GM23338 (cell line): ENCODE data around the gene AKAP7. TPM values are rescaled to one million over a fixed set of nuclear protein-coding genes. Genes with fewer than 3 reads are reported as not detected.
A peak's percentile ranks its signal among the peaks of the same experiment; 100 is the strongest.
"Not testable (repeated sequence)": the region's sequence is repeated elsewhere in the genome, so short reads cannot be mapped to it uniquely, and the experiment has no call there.

Source experiments
- ATAC-seq: fragments of 200-7000 bp; cut with Tn5 transposase; 3 replicates; pipeline ENCODE4 v1.9.1; 2020
- DNase-seq: peaks from one replicate; pipeline ENCODE4 v3.0.0-alpha.2; 2015; ENCODE audit warnings: low spot score
- H2AFZ ChIP-seq: fragments of 200-600 bp; sonication (generic); 2 replicates; pipeline ENCODE4 v1.8.0; 2016; ENCODE audit warnings: antibody characterized with exemption, mild to moderate bottlenecking, moderate library complexity
- H3F3A ChIP-seq: fragments of 200-600 bp; sonication (generic); replicated peaks from 2 replicates; pipeline ENCODE4 v1.8.0; 2017; ENCODE audit warnings: antibody characterized with exemption, mixed run types, low read depth
- H3K27ac ChIP-seq: fragments of 200-600 bp; sonication (generic); 2 replicates; pipeline ENCODE4 v1.6.1; 2016; ENCODE audit warnings: low read depth
- H3K27me3 ChIP-seq: fragments of 200-600 bp; sonication (generic); 2 replicates; pipeline ENCODE4 v1.8.0; 2016; ENCODE audit warnings: mild to moderate bottlenecking, mixed run types, moderate library complexity; ENCODE audit not compliant: insufficient read depth
- H3K36me3 ChIP-seq: fragments of 200-600 bp; sonication (generic); 2 replicates; pipeline ENCODE4 v1.8.0; 2016; ENCODE audit warnings: mild to moderate bottlenecking; ENCODE audit not compliant: insufficient read depth
- H3K4me1 ChIP-seq: fragments of 200-600 bp; sonication (generic); 2 replicates; pipeline ENCODE4 v1.8.0; 2016; ENCODE audit warnings: mild to moderate bottlenecking, moderate library complexity; ENCODE audit not compliant: insufficient read depth
- H3K4me2 ChIP-seq: fragments of 200-600 bp; sonication (generic); 2 replicates; pipeline ENCODE4 v1.7.1; 2017; ENCODE audit warnings: mixed run types
- H3K4me3 ChIP-seq: fragments of 200-600 bp; sonication (generic); 2 replicates; pipeline ENCODE4 v1.6.1; 2016; ENCODE audit warnings: mixed run types
- H3K79me2 ChIP-seq: fragments of 200-600 bp; sonication (generic); replicated peaks from 2 replicates; pipeline ENCODE4 v1.8.0; 2017; ENCODE audit warnings: mild to moderate bottlenecking; ENCODE audit not compliant: insufficient read depth
- H3K9me2 ChIP-seq: fragments of 200-600 bp; sonication (generic); 2 replicates; pipeline ENCODE4 v1.8.0; 2017; ENCODE audit not compliant: insufficient read depth
- H4K20me1 ChIP-seq: fragments of 200-600 bp; sonication (generic); replicated peaks from 2 replicates; pipeline ENCODE4 v1.8.0; 2017; ENCODE audit warnings: mild to moderate bottlenecking; ENCODE audit not compliant: insufficient read depth
- H3K27ac Mint-ChIP-seq: 2 replicates; pipeline ENCODE4 v1.8.0; 2020; ENCODE audit warnings: inconsistent platforms, mild to moderate bottlenecking, moderate library complexity, mixed read lengths
- H3K27me3 Mint-ChIP-seq: 3 replicates; pipeline ENCODE4 v1.8.0; 2022; ENCODE audit warnings: low read depth, mild to moderate bottlenecking, moderate library complexity, mixed read lengths, inconsistent platforms; ENCODE audit not compliant: insufficient read depth, poor library complexity
- H3K36me3 Mint-ChIP-seq: 3 replicates; pipeline ENCODE4 v1.8.0; 2021; ENCODE audit warnings: low read depth, mild to moderate bottlenecking, inconsistent platforms, moderate library complexity, mixed read lengths
- H3K4me1 Mint-ChIP-seq: 3 replicates; pipeline ENCODE4 v1.8.0; 2020; ENCODE audit warnings: mild to moderate bottlenecking, inconsistent platforms, mixed read lengths
- H3K4me3 Mint-ChIP-seq: 3 replicates; pipeline ENCODE4 v1.8.0; 2021; ENCODE audit warnings: moderate library complexity, mild to moderate bottlenecking, inconsistent platforms, mixed read lengths
- H3K9me3 Mint-ChIP-seq: 3 replicates; pipeline ENCODE4 v1.8.0; 2020; ENCODE audit warnings: moderate library complexity, mild to moderate bottlenecking, inconsistent platforms, mixed read lengths
- CREB1 ChIP-seq: fragments of 250-450 bp; sonication (Bioruptor Pico); IDR thresholded peaks from 2 replicates; pipeline ENCODE4 v1.5.0; 2020; ENCODE audit warnings: low read depth, mild to moderate bottlenecking, moderate library complexity
- EZH2 ChIP-seq: fragments of 200-600 bp; sonication (generic); IDR thresholded peaks from one replicate; pipeline ENCODE4 v1.8.0; 2017; ENCODE audit warnings: antibody characterized with exemption, mild to moderate bottlenecking, low read depth; ENCODE audit not compliant: unreplicated experiment
- EZH2phosphoT487 ChIP-seq: fragments of 200-600 bp; sonication (generic); IDR thresholded peaks from one replicate; pipeline ENCODE4 v1.8.1; 2018; ENCODE audit warnings: antibody characterized with exemption; ENCODE audit not compliant: unreplicated experiment
- JUNB ChIP-seq: IDR thresholded peaks from one replicate; pipeline ENCODE4 v1.6.1; 2016; ENCODE audit warnings: antibody characterized with exemption; ENCODE audit not compliant: unreplicated experiment
- NANOG ChIP-seq: IDR thresholded peaks from 2 replicates; pipeline ENCODE4 v1.6.1; 2016; ENCODE audit warnings: antibody characterized with exemption, borderline replicate concordance
- POLR2AphosphoS5 ChIP-seq: IDR thresholded peaks from 2 replicates; pipeline ENCODE4 v1.6.1; 2016; ENCODE audit warnings: antibody characterized with exemption, low read depth
- STAT1 ChIP-seq: IDR thresholded peaks from one replicate; pipeline ENCODE4 v1.6.1; 2016; ENCODE audit warnings: antibody characterized with exemption; ENCODE audit not compliant: unreplicated experiment
- ZNF114 ChIP-seq: fragments of 250-450 bp; sonication (Bioruptor Pico); IDR thresholded peaks from 2 replicates; pipeline ENCODE4 v1.5.0; 2020; ENCODE audit warnings: mild to moderate bottlenecking, moderate library complexity
- ZNF331 ChIP-seq: fragments of 250-450 bp; sonication (Bioruptor Pico); IDR thresholded peaks from 2 replicates; pipeline ENCODE4 v1.5.0; 2020; ENCODE audit warnings: low read depth, mild to moderate bottlenecking, moderate library complexity
- long read RNA-seq: library from polyadenylated mRNA; unstranded; transcript quantifications from one replicate; pipeline ENCODE4 v2.0.0, GENCODE V29; 2020; ENCODE audit not compliant: unreplicated experiment
- polyA plus RNA-seq: library from polyadenylated mRNA; unstranded; fragments of >200 nt; fragmentation: Nextera tagmentation; extraction: Ambion mirVana; gene quantifications from 2 replicates; pipeline ENCODE4 v1.2.1, GENCODE V29; 2016
- total RNA-seq: library from RNA; depleted of rRNA; stranded (reverse); fragments of >200 nt; shearing (Covaris generic); gene quantifications from 2 replicates; pipeline ENCODE4 v1.2.3, GENCODE V29; 2014; rRNA removed
- TF ChIP-seq, protein P1 (sequence below): fragments of 250-450 bp; sonication (Bioruptor Pico); IDR thresholded peaks from 2 replicates; pipeline ENCODE4 v1.5.0; 2020; ENCODE audit warnings: mild to moderate bottlenecking, moderate library complexity
- TF ChIP-seq, protein P2 (sequence below): IDR thresholded peaks from one replicate; pipeline ENCODE4 v1.6.1; 2018; ENCODE audit warnings: antibody characterized with exemption; ENCODE audit not compliant: unreplicated experiment

Gene AKAP7
- total RNA-seq = 18.4 and 20.0 TPM in 2 replicates
- 12.2 and 13.0 TPM in 2 replicates for polyA plus RNA-seq
- long read RNA-seq, transcript AKAP7-202 (2 exons, 2,461 nt) = major isoform, 5 of 18 reads
- long read RNA-seq, partial matches to known transcripts = 7 of 18 reads
- long read RNA-seq, other reads (novel, unspliced or antisense) = 4 of 18 reads

DNA sequence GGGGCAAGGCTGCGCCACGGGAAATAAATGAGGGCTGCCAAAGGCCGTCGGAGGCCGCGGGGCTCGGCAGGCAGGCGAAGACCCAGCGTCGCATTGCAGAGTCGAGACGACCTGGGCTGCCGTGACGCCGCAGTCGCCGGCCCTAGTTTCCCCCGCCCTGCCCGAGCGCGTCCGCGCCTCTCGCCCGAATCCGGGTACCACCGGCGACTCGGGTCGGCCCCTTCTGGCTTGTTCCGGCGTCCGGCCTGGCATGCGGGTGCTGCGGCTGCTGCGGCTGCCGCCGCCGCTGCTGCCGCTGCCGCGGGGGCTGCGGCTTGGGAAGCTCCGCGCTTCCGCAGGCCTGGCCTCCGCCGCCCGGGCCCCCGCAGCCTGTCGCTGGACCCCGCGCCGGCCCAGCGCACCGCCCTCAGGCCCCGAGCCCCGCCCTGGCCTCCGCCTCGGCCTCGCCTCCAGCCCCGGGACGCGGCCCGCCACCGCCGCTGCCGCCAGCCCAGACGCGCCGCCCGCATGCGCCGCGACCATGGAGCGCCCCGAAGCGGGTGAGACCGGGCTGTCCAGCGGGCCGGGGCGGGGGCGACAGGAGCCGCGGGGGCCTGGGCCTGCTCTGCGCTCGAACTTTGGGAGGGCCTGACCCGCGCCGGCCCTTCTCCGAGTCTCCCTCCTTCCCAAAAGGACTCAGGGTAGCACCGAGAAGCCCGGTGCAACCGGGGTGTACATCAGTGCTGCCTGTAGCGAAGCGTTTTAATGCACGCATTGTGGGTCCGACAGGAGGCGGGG, at the start of gene AKAP7:
Gene AKAP7 (plus strand): TSS at position 224 of the 777 bp plus-strand sequence. CDS start 297 bp downstream, at position 521.
- Histone ChIP-seq H3K36me3 (no peaks in the 10 kb centered on the region), H4K20me1 (no peaks in the 10 kb centered on the region), H3K4me3 (peak within 1 kb of the TSS; percentile 75), H3K9me2 (0 out of 2 replicates have a peak, but pooled peaks cover 4% of the 10 kb centered on the region), H2AFZ (peak within 1 kb of the TSS; percentile 98), H3K79me2 (no peaks in the 10 kb centered on the region), H3K4me1 (peaks cover 21% of the 10 kb centered on the region), H3F3A (no peaks in the 10 kb centered on the region), H3K27me3 (peaks cover 17% of the 10 kb centered on the region; the same call in 1 of the 2 replicates), H3K4me2 (peak within 1 kb of the TSS; percentile 93), H3K27ac (peak within 1 kb of the TSS; percentile 52; the same call in 1 of the 2 replicates)
- peak within 1 kb of the TSS; percentile 81 for H3K4me3 Mint-ChIP-seq
- H3K27me3 Mint-ChIP-seq = peaks cover 9% of the 10 kb centered on the region
- DNase-seq = peak; percentile 91
- TF ChIP-seq CREB1 (peak; percentile 73), EZH2phosphoT487 (no peak), ZNF114 (CRISPR knock-in tag) (no peak), JUNB (no peak), NANOG (no peak), STAT1 (no peak), EZH2 (no peak), ZNF331 (no peak), POLR2AphosphoS5 (peak; percentile 31; the same call in 1 of the 2 replicates)
- TF ChIP-seq, protein P1, sequence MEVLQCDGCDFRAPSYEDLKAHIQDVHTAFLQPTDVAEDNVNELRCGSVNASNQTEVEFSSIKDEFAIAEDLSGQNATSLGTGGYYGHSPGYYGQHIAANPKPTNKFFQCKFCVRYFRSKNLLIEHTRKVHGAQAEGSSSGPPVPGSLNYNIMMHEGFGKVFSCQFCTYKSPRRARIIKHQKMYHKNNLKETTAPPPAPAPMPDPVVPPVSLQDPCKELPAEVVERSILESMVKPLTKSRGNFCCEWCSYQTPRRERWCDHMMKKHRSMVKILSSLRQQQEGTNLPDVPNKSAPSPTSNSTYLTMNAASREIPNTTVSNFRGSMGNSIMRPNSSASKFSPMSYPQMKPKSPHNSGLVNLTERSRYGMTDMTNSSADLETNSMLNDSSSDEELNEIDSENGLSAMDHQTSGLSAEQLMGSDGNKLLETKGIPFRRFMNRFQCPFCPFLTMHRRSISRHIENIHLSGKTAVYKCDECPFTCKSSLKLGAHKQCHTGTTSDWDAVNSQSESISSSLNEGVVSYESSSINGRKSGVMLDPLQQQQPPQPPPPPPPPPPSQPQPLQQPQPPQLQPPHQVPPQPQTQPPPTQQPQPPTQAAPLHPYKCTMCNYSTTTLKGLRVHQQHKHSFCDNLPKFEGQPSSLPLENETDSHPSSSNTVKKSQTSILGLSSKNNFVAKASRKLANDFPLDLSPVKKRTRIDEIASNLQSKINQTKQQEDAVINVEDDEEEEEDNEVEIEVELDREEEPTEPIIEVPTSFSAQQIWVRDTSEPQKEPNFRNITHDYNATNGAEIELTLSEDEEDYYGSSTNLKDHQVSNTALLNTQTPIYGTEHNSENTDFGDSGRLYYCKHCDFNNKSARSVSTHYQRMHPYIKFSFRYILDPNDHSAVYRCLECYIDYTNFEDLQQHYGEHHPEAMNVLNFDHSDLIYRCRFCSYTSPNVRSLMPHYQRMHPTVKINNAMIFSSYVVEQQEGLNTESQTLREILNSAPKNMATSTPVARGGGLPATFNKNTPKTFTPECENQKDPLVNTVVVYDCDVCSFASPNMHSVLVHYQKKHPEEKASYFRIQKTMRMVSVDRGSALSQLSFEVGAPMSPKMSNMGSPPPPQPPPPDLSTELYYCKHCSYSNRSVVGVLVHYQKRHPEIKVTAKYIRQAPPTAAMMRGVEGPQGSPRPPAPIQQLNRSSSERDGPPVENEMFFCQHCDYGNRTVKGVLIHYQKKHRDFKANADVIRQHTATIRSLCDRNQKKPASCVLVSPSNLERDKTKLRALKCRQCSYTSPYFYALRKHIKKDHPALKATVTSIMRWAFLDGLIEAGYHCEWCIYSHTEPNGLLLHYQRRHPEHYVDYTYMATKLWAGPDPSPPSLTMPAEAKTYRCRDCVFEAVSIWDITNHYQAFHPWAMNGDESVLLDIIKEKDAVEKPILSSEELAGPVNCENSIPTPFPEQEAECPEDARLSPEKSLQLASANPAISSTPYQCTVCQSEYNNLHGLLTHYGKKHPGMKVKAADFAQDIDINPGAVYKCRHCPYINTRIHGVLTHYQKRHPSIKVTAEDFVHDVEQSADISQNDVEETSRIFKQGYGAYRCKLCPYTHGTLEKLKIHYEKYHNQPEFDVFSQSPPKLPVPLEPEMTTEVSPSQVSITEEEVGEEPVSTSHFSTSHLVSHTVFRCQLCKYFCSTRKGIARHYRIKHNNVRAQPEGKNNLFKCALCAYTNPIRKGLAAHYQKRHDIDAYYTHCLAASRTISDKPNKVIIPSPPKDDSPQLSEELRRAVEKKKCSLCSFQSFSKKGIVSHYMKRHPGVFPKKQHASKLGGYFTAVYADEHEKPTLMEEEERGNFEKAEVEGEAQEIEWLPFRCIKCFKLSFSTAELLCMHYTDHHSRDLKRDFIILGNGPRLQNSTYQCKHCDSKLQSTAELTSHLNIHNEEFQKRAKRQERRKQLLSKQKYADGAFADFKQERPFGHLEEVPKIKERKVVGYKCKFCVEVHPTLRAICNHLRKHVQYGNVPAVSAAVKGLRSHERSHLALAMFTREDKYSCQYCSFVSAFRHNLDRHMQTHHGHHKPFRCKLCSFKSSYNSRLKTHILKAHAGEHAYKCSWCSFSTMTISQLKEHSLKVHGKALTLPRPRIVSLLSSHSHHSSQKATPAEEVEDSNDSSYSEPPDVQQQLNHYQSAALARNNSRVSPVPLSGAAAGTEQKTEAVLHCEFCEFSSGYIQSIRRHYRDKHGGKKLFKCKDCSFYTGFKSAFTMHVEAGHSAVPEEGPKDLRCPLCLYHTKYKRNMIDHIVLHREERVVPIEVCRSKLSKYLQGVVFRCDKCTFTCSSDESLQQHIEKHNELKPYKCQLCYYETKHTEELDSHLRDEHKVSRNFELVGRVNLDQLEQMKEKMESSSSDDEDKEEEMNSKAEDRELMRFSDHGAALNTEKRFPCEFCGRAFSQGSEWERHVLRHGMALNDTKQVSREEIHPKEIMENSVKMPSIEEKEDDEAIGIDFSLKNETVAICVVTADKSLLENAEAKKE (CRISPR knock-in tag) = no peak
- TF ChIP-seq, protein P2, sequence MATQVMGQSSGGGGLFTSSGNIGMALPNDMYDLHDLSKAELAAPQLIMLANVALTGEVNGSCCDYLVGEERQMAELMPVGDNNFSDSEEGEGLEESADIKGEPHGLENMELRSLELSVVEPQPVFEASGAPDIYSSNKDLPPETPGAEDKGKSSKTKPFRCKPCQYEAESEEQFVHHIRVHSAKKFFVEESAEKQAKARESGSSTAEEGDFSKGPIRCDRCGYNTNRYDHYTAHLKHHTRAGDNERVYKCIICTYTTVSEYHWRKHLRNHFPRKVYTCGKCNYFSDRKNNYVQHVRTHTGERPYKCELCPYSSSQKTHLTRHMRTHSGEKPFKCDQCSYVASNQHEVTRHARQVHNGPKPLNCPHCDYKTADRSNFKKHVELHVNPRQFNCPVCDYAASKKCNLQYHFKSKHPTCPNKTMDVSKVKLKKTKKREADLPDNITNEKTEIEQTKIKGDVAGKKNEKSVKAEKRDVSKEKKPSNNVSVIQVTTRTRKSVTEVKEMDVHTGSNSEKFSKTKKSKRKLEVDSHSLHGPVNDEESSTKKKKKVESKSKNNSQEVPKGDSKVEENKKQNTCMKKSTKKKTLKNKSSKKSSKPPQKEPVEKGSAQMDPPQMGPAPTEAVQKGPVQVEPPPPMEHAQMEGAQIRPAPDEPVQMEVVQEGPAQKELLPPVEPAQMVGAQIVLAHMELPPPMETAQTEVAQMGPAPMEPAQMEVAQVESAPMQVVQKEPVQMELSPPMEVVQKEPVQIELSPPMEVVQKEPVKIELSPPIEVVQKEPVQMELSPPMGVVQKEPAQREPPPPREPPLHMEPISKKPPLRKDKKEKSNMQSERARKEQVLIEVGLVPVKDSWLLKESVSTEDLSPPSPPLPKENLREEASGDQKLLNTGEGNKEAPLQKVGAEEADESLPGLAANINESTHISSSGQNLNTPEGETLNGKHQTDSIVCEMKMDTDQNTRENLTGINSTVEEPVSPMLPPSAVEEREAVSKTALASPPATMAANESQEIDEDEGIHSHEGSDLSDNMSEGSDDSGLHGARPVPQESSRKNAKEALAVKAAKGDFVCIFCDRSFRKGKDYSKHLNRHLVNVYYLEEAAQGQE = no peak
- peak; percentile 89 for ATAC-seq
- peak within 1 kb of the TSS; percentile 91 for H3K27ac Mint-ChIP-seq
- peaks cover 5% of the 10 kb centered on the region for H3K36me3 Mint-ChIP-seq
- peaks cover 17% of the 10 kb centered on the region for H3K4me1 Mint-ChIP-seq
- H3K9me3 Mint-ChIP-seq = no peaks in the 10 kb centered on the region

DNA sequence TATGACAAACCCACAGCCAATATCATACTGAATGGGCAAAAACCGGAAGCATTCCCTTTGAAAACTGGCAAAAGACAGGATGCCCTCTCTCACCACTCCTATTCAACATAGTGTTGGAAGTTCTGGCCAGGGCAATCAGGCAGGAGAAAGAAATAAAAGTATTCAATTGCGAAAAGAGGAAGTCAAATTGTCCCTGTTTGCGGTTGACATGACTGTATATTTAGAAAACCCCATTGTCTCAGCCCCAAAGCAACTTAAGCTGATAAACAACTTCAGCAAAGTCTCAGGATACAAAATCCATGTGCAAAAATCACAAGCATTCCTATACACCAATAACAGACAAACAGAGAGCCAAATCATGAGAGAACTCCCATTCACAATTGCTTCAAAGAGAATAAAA, 44.9 kb upstream of the AKAP7 start:
- not testable (repeated sequence) for H3K4me3 ChIP-seq

More for the DNA sequence above, 44.9 kb upstream of the AKAP7 start:
- not testable (repeated sequence) for H3K4me2 ChIP-seq, H3K4me1 Mint-ChIP-seq, ATAC-seq, DNase-seq, H3F3A ChIP-seq, H3K36me3 ChIP-seq, H3K27ac Mint-ChIP-seq, H2AFZ ChIP-seq, H4K20me1 ChIP-seq, H3K27me3 ChIP-seq, H3K27ac ChIP-seq, H3K4me3 Mint-ChIP-seq, H3K79me2 ChIP-seq, H3K9me2 ChIP-seq, H3K4me1 ChIP-seq, H3K27me3 Mint-ChIP-seq
- Mint-ChIP-seq H3K36me3 (peaks cover 19% of the 10 kb centered on the region), H3K9me3 (peaks cover 43% of the 10 kb centered on the region)
